ENCODE measurements around the gene PPP2R3B. TPM values are rescaled to one million over a fixed set of nuclear protein-coding genes. Genes with fewer than 3 reads are reported as not detected.

Gene PPP2R3B
- total RNA-seq, 6 experiments from 2014 or later: 11.7 to 20.5 (median 13.9) TPM

DNA sequence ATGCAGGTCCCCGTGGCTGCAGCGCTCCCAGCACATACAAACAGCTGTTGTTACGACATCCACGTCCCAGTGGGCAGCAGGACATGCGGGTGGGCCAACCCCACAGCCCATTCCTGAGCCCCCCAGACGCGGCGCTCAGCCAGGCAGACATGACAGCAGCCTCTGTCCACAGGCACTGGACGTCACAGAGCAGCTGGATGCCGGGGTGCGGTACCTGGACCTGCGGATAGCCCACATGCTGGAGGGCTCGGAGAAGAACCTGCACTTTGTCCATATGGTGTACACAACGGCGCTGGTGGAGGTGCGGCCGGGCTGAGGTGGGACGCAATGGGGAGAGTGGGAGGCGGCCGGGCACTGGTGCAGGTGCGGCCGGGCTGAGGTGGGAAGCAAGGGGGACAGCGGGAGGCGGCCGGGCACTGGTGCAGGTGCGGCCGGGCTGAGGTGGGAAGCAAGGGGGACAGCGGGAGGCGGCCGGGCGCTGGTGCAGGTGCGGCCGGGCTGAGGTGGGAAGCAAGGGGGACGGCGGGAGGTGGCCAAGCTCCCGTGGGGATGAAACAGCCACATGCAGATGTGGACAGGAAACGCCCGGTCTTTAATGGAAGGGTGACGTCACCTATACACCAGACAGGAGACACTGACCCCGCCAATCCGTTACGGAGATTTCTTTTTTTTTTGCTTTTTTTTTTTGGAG, 96.1 kb downstream of the PPP2R3B start:
- no peaks in the 10 kb centered on the region for H3K4me1 Mint-ChIP-seq (ENCODE audit: low read depth)
- DNase-seq: no peak
- peaks cover 35% of the 10 kb centered on the region for H3K36me3 Mint-ChIP-seq (ENCODE audit: low read depth)
- peaks cover 9% of the 10 kb centered on the region for H3K27me3 Mint-ChIP-seq (ENCODE audit: insufficient read depth)
- TF ChIP-seq, protein P1, sequence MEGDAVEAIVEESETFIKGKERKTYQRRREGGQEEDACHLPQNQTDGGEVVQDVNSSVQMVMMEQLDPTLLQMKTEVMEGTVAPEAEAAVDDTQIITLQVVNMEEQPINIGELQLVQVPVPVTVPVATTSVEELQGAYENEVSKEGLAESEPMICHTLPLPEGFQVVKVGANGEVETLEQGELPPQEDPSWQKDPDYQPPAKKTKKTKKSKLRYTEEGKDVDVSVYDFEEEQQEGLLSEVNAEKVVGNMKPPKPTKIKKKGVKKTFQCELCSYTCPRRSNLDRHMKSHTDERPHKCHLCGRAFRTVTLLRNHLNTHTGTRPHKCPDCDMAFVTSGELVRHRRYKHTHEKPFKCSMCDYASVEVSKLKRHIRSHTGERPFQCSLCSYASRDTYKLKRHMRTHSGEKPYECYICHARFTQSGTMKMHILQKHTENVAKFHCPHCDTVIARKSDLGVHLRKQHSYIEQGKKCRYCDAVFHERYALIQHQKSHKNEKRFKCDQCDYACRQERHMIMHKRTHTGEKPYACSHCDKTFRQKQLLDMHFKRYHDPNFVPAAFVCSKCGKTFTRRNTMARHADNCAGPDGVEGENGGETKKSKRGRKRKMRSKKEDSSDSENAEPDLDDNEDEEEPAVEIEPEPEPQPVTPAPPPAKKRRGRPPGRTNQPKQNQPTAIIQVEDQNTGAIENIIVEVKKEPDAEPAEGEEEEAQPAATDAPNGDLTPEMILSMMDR (IDR thresholded peaks at IDR 0.05): no peak
- H3K4me3 Mint-ChIP-seq: no peak overlapping the region
- no peaks in the 10 kb centered on the region; the same call in 1 of the 2 replicates for H3K9me3 Mint-ChIP-seq
- H3K27ac Mint-ChIP-seq: no peak overlapping the region

DNA sequence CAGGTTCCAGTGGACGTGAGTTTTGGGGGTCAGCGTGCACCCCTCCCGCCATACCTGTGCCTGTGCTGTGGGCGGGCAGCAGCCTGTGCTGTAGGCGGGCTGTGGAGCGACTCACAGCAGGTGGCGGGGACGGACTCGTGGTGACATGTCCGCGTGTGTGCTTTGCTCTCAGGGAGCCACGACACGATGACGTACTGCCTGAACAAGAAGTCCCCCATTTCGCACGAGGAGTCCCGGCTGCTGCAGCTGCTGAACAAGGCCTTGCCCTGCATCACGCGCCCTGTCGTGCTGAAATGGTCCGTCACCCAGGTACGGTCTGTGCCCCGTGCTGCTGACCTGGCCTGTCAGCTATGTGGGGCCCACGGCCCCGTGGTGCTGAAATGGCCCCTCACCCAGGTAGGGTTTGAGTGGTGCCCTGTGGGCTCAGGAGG, 98.1 kb downstream of the PPP2R3B start:
- Mint-ChIP-seq H3K27ac (no peak overlapping the region), H3K4me3 (no peak overlapping the region), H3K27me3 (ENCODE audit: insufficient read depth) (peaks cover 7% of the 10 kb centered on the region), H3K9me3 (no peaks in the 10 kb centered on the region; the same call in 1 of the 2 replicates), H3K4me1 (ENCODE audit: low read depth) (no peaks in the 10 kb centered on the region), H3K36me3 (ENCODE audit: low read depth) (peaks cover 43% of the 10 kb centered on the region)
- DNase-seq: no peak
- TF ChIP-seq, protein P1 (IDR thresholded peaks at IDR 0.05): no peak

- no peak overlapping the region for H3K27ac Mint-ChIP-seq
- H3K36me3 Mint-ChIP-seq (ENCODE audit: low read depth): peaks cover 34% of the 10 kb centered on the region
- H3K4me1 Mint-ChIP-seq (ENCODE audit: low read depth): no peaks in the 10 kb centered on the region
- H3K27me3 Mint-ChIP-seq (ENCODE audit: insufficient read depth): peaks cover 8% of the 10 kb centered on the region
- H3K9me3 Mint-ChIP-seq: no peaks in the 10 kb centered on the region
- no peak overlapping the region for H3K4me3 Mint-ChIP-seq
- DNase-seq: no peak
- TF ChIP-seq, protein P1 (IDR thresholded peaks at IDR 0.05): no peak
Observed at GRCh38 chrX:287670-288069, 99.0 kb downstream of the PPP2R3B start.

GRCh38 chrX:285076-285677, 101.5 kb downstream of the PPP2R3B start:
- Mint-ChIP-seq H3K9me3 (no peaks in the 10 kb centered on the region), H3K27ac (no peak overlapping the region), H3K36me3 (ENCODE audit: low read depth) (peaks cover 26% of the 10 kb centered on the region), H3K4me1 (ENCODE audit: low read depth) (peaks cover 8% of the 10 kb centered on the region), H3K4me3 (no peak overlapping the region), H3K27me3 (ENCODE audit: insufficient read depth) (peaks cover 3% of the 10 kb centered on the region)
- DNase-seq: no peak
- TF ChIP-seq, protein P1 (IDR thresholded peaks at IDR 0.05): no peak

Other genes starting within 250 kb of the PPP2R3B start
- 10 to 100 TPM; 23.4 to 30.6 (median 25.0) TPM for gene PLCXD1, start 105.5 kb downstream of the PPP2R3B start, total RNA-seq (2021; fragmentation: NEBNext Ultra II Directional; extraction: Animal tissue kit (Norgen Biotek cat#: 25700))
- gene GTPBP6, start 68.1 kb downstream of the PPP2R3B start, total RNA-seq (2021; fragmentation: NEBNext Ultra II Directional; extraction: Animal tissue kit (Norgen Biotek cat#: 25700)): 10 to 100 TPM; 35.1 to 40.2 (median 37.4) TPM
- gene SHOX, start 243.9 kb upstream of the PPP2R3B start, total RNA-seq (2021; fragmentation: NEBNext Ultra II Directional; extraction: Animal tissue kit (Norgen Biotek cat#: 25700)): 10 to 100 TPM; 27.1 to 41.8 (median 28.6) TPM